HepG2 (cell line): ENCODE data around the gene STPG4. TPM values are rescaled to one million over a fixed set of nuclear protein-coding genes. Genes with fewer than 3 reads are reported as not detected.

Experiments used
- ATAC-seq: fragments of 200-7000 bp; cut with Tn5 transposase; 3 replicates; pipeline ENCODE4 v1.9.1; 2020; ENCODE audit warnings: mild to moderate bottlenecking, moderate library complexity
- BruUV-seq: library from RNA; stranded (reverse); fragments of 400-500 nt; replicated peaks from 2 replicates; lab custom pipeline; 2021; lab: Mats Ljungman, UMichigan
- CTCF ChIA-PET: fragments of 300-600 bp; formaldehyde crosslinking; extraction: SDS; loops from one replicate; lab custom pipeline; 2021; ENCODE audit warnings: low total read pairs, inconsistent platforms, low intra/inter-chr PET ratio; lab: Yijun Ruan, JAX
- POLR2A ChIA-PET: fragments of 350-600 bp; sonication (Branson Sonifier 250); formaldehyde crosslinking; loops from one replicate; lab custom pipeline; 2020; ENCODE audit warnings: antibody characterized with exemption, inconsistent platforms; lab: Yijun Ruan, JAX
- DNase-seq: peaks from one replicate; pipeline ENCODE4 v3.0.0-alpha.2; 2015; ENCODE audit warnings: low spot score
- FAIRE-seq: peaks from 3 replicates; lab custom pipeline; 2011; peaks lifted over from hg19 to GRCh38; lab: Jason Lieb, UNC
- H2AFZ ChIP-seq: one replicate; pipeline ENCODE4 v1.6.1; 2011; ENCODE audit warnings: low read length, inconsistent platforms
- H3K27ac ChIP-seq: fragments of 300-600 bp; 3 replicates; pipeline ENCODE4 v1.8.0; 2011; ENCODE audit warnings: mixed run types, mild to moderate bottlenecking, mixed read lengths, low read length, inconsistent platforms; ENCODE audit not compliant: insufficient read depth; ENCODE audit errors: extremely low read length
- H3K27me3 ChIP-seq, 2 experiments: fragments of 200-600 bp in 1 of 2; 2 replicates in 1 of 2; 3 replicates in 1 of 2; pipeline versions ENCODE4 v1.6.0 to v1.8.0; 2011; ENCODE audit warnings: low read length in 2 of 2, mild to moderate bottlenecking in 2 of 2, moderate library complexity in 2 of 2, inconsistent platforms in 1 of 2; ENCODE audit not compliant: insufficient read depth in 2 of 2, control insufficient read depth in 1 of 2
- H3K36me3 ChIP-seq, 2 experiments: fragments of 200-600 bp in 1 of 2; replicated peaks in 1 of 2; 2 replicates in 1 of 2; 3 replicates in 1 of 2; pipeline versions ENCODE4 v1.5.1 to v1.8.0; 2011; ENCODE audit warnings: low read length in 2 of 2, inconsistent platforms in 1 of 2; ENCODE audit not compliant: insufficient read depth in 2 of 2, control insufficient read depth in 1 of 2
- H3K4me1 ChIP-seq: 2 replicates; pipeline ENCODE4 v1.5.1; 2012; ENCODE audit warnings: low read length, inconsistent platforms; ENCODE audit not compliant: insufficient read depth
- H3K4me2 ChIP-seq: 2 replicates; pipeline ENCODE4 v1.6.0; 2011; ENCODE audit warnings: low read depth, low read length, inconsistent platforms
- H3K4me3 ChIP-seq, 3 experiments: fragments of 200-600 bp in 1 of 3; sonication (generic), shearing (Covaris generic) in 1 of 3; replicated peaks in 1 of 3; 2 replicates each; pipeline ENCODE4 v1.5.1; 2011 to 2016; ENCODE audit warnings: low read length in 3 of 3, inconsistent platforms in 2 of 3, low read depth in 2 of 3, mild to moderate bottlenecking in 2 of 3, control low read depth in 1 of 3, mixed read lengths in 1 of 3; ENCODE audit not compliant: insufficient read depth in 1 of 3
- H3K79me2 ChIP-seq: one replicate; pipeline ENCODE4 v1.6.1; 2011; ENCODE audit warnings: low read length, inconsistent platforms; ENCODE audit not compliant: insufficient read depth
- H3K9ac ChIP-seq: 2 replicates; pipeline ENCODE4 v1.6.0; 2011; ENCODE audit warnings: mild to moderate bottlenecking, low read depth, low read length, inconsistent platforms; ENCODE audit not compliant: insufficient read depth
- H3K9me3 ChIP-seq: 2 replicates; pipeline ENCODE4 v1.5.1; 2012; ENCODE audit warnings: mild to moderate bottlenecking, low read length
- H4K20me1 ChIP-seq: 2 replicates; pipeline ENCODE4 v1.6.0; 2011; ENCODE audit warnings: inconsistent platforms, mild to moderate bottlenecking, low read length, moderate library complexity; ENCODE audit not compliant: insufficient read depth
- ARNTL ChIP-seq: sonication (generic); formaldehyde crosslinking; IDR thresholded peaks from 2 replicates; pipeline ENCODE4 v1.4.0; 2020; ENCODE audit warnings: mild to moderate bottlenecking, missing genetic modification reagents
- CCAR2 ChIP-seq: fragments of 200-400 bp; formaldehyde crosslinking; optimal IDR thresholded peaks from 2 replicates; pipeline ENCODE3; 2018; ENCODE audit warnings: low read depth, mild to moderate bottlenecking, low read length, moderate library complexity
- HMG20A ChIP-seq: IDR thresholded peaks from 2 replicates; pipeline ENCODE4 v1.6.1; 2016; ENCODE audit warnings: borderline replicate concordance
- HNRNPLL ChIP-seq: fragments of 200-400 bp; formaldehyde crosslinking; IDR thresholded peaks from 2 replicates; pipeline ENCODE4 v1.6.1; 2017; ENCODE audit warnings: mild to moderate bottlenecking, low read depth, low read length; ENCODE audit not compliant: poor library complexity, severe bottlenecking
- MIXL1 ChIP-seq: IDR thresholded peaks from 2 replicates; pipeline ENCODE4 v1.6.1; 2016
- POLR2A ChIP-seq, 2 experiments: IDR thresholded peaks; 2 replicates each; pipeline ENCODE4 v1.6.1; 2011; ENCODE audit warnings: low read depth in 2 of 2, low read length in 2 of 2, mild to moderate bottlenecking in 1 of 2, moderate library complexity in 1 of 2; ENCODE audit not compliant: insufficient read depth in 1 of 2
- PPARG ChIP-seq: conservative IDR thresholded peaks from 2 replicates; pipeline ENCODE4 v1.6.1; 2016; ENCODE audit warnings: missing biosample characterization, missing genetic modification reagents
- SRSF9 ChIP-seq: fragments of 200-400 bp; formaldehyde crosslinking; IDR thresholded peaks from 2 replicates; pipeline ENCODE4 v1.6.1; 2018; ENCODE audit warnings: borderline replicate concordance, mild to moderate bottlenecking, low read depth, low read length; ENCODE audit not compliant: insufficient read depth, poor library complexity, severe bottlenecking
- ZNF256 ChIP-seq: sonication (generic); formaldehyde crosslinking; conservative IDR thresholded peaks from 2 replicates; pipeline ENCODE4 v1.4.0; 2020; ENCODE audit warnings: missing genetic modification reagents
- ZNF510 ChIP-seq: sonication (generic); formaldehyde crosslinking; IDR thresholded peaks from 2 replicates; pipeline ENCODE4 v1.4.0; 2020; ENCODE audit warnings: low read depth, mild to moderate bottlenecking, missing genetic modification reagents
- ZNF546 ChIP-seq: sonication (generic); formaldehyde crosslinking; conservative IDR thresholded peaks from 2 replicates; pipeline ENCODE4 v1.8.1; 2023; ENCODE audit warnings: mild to moderate bottlenecking, missing genetic modification reagents
- ZNF549 ChIP-seq: sonication (generic); formaldehyde crosslinking; IDR thresholded peaks from 2 replicates; pipeline ENCODE4 v1.5.0; 2020; ENCODE audit warnings: missing genetic modification reagents
- ZNF629 ChIP-seq: sonication (generic); formaldehyde crosslinking; conservative IDR thresholded peaks from 2 replicates; pipeline ENCODE4 v1.5.0; 2020; ENCODE audit warnings: missing genetic modification reagents
- ZNF768 ChIP-seq: sonication (generic); formaldehyde crosslinking; IDR thresholded peaks from 2 replicates; pipeline ENCODE4 v1.4.0; 2020; ENCODE audit warnings: missing genetic modification reagents
- ZNF781 ChIP-seq: sonication (generic); formaldehyde crosslinking; IDR thresholded peaks from 2 replicates; pipeline ENCODE4 v1.5.1; 2020; ENCODE audit warnings: borderline replicate concordance, mild to moderate bottlenecking, missing genetic modification reagents; ENCODE audit errors: not compliant biosample characterization
- WGBS: methylation state at CpG from one replicate; pipeline ENCODE4 v1.1.6; 2017; ENCODE audit warnings: low lambda C conversion rate; 5-methylcytosine and 5-hydroxymethylcytosine counted together
- in situ Hi-C: cut with HindIII; loops from 2 replicates; pipeline ENCODE4 v1.10.0; 2017; ENCODE audit warnings: low pct_unique_long_range_greater_than_20kb; ENCODE audit not compliant: extremely low pct_ligation_motif_present
- intact Hi-C: fragments of 100-400 bp; cut with micrococcal nuclease; formaldehyde crosslinking; loops from one replicate; pipeline ENCODE4 v1.10.0; 2022; ENCODE audit not compliant: unreplicated experiment
- polyA plus RNA-seq, 8 experiments: library from polyadenylated mRNA; depleted of rRNA in 3 of 8; stranded (reverse) in 7 of 8; unstranded in 1 of 8; fragments of >200 nt; fragmentation: Illumina TruSeq in 4 of 8; extraction: Trizol in 4 of 8; gene quantifications; 2 replicates each; pipeline versions ENCODE4 v1.2.1 to v1.2.3, GENCODE V29; 2011 to 2016; ENCODE audit warnings: low read depth in 4 of 8, missing spikeins in 1 of 8, mixed read lengths in 1 of 8; ENCODE audit not compliant: insufficient read depth in 1 of 8
- total RNA-seq, 5 experiments: library from RNA; depleted of rRNA; stranded (reverse); fragments of >200 nt; fragmentation: Illumina TruSeq; extraction: Trizol; gene quantifications; 2 replicates each; pipeline ENCODE4 v1.2.3, GENCODE V29; 2016; ENCODE audit warnings: low read depth in 1 of 5
- TF ChIP-seq, protein P1 (sequence below): IDR thresholded peaks from 2 replicates; pipeline ENCODE4 v1.6.1; 2016; ENCODE audit warnings: low read depth, missing genetic modification reagents, missing compliant biosample characterization
- TF ChIP-seq, protein P2 (sequence below): sonication (generic); formaldehyde crosslinking; IDR thresholded peaks from 2 replicates; pipeline ENCODE4 v1.4.0; 2020; ENCODE audit warnings: missing genetic modification reagents, borderline replicate concordance
- TF ChIP-seq, protein P3 (sequence below): sonication (generic); formaldehyde crosslinking; IDR thresholded peaks from 2 replicates; pipeline ENCODE4 v1.5.0; 2020; ENCODE audit warnings: missing genetic modification reagents, mild to moderate bottlenecking, borderline replicate concordance

Gene STPG4
- total and polyA plus RNA-seq, 2 of the 13 experiments (the other 11 are each of a cell fraction or from before 2014, with no cell fraction given): 0.11 to 0.15 TPM

DNA sequence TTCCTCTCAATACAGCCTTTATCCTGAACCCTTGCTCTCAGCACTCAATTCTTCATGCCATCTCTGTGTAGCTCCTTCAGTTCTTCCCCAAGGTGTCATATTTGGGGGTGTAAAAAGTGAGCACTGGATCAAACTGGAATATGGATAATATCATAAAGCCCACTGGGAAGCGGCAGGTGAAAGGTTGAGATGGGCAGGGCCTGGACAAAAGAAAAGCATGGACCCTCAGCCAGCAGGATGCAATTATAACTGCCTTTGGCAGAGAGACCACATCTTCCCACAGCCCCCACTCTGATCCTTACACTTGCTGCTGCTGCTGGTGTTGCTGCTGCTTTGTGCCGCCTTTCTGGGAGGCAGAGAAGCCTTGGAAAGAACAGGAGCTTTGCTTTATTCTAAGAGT is 31.2 kb upstream of the STPG4 start:
- no peak overlapping the region for H3K4me2 ChIP-seq
- no peaks in the 10 kb centered on the region for H3K36me3 ChIP-seq
- ChIA-PET CTCF (no interaction called here), POLR2A (no interaction called here)
- no peak for FAIRE-seq
- H4K20me1 ChIP-seq: no peaks in the 10 kb centered on the region
- no peak overlapping the region for H3K9ac ChIP-seq
- peaks cover 0 to 10% of the 10 kb centered on the region in 2 experiments for H3K27me3 ChIP-seq
- no peak for ATAC-seq
- no peaks in the 10 kb centered on the region for H3K9me3 ChIP-seq
- no peak overlapping the region for H3K27ac ChIP-seq
- 76% methylated on average over 2 of the region's 2 CpGs for WGBS
- no peak for DNase-seq
- in situ Hi-C loops (no loop called here), intact Hi-C loops (no loop called here)
- no peaks in the 10 kb centered on the region for H3K79me2 ChIP-seq
- no TSS peak for BruUV-seq
- H3K4me3 ChIP-seq: no peak overlapping the region
- H3K4me1 ChIP-seq: peaks cover 15% of the 10 kb centered on the region
- H2AFZ ChIP-seq: no peak overlapping the region
- TF ChIP-seq ZNF256 (CRISPR knock-in tag) (no peak), ZNF510 (CRISPR knock-in tag) (no peak), POLR2A (IDR thresholded peaks at IDR 0.05; ENCODE audit: insufficient read depth in 1 of 2, low read depth in 2 of 2, low read length in 2 of 2) (no peak), MIXL1 (CRISPR knock-in tag) (no peak), ZNF629 (CRISPR knock-in tag) (no peak), ARNTL (CRISPR knock-in tag) (no peak), CCAR2 (no peak), PPARG (CRISPR knock-in tag) (no peak), HMG20A (no peak), ZNF768 (CRISPR knock-in tag) (no peak), HNRNPLL (no peak), SRSF9 (no peak), ZNF549 (CRISPR knock-in tag) (no peak), ZNF546 (CRISPR knock-in tag) (no peak), ZNF781 (CRISPR knock-in tag) (no peak)
- TF ChIP-seq, protein P1, sequence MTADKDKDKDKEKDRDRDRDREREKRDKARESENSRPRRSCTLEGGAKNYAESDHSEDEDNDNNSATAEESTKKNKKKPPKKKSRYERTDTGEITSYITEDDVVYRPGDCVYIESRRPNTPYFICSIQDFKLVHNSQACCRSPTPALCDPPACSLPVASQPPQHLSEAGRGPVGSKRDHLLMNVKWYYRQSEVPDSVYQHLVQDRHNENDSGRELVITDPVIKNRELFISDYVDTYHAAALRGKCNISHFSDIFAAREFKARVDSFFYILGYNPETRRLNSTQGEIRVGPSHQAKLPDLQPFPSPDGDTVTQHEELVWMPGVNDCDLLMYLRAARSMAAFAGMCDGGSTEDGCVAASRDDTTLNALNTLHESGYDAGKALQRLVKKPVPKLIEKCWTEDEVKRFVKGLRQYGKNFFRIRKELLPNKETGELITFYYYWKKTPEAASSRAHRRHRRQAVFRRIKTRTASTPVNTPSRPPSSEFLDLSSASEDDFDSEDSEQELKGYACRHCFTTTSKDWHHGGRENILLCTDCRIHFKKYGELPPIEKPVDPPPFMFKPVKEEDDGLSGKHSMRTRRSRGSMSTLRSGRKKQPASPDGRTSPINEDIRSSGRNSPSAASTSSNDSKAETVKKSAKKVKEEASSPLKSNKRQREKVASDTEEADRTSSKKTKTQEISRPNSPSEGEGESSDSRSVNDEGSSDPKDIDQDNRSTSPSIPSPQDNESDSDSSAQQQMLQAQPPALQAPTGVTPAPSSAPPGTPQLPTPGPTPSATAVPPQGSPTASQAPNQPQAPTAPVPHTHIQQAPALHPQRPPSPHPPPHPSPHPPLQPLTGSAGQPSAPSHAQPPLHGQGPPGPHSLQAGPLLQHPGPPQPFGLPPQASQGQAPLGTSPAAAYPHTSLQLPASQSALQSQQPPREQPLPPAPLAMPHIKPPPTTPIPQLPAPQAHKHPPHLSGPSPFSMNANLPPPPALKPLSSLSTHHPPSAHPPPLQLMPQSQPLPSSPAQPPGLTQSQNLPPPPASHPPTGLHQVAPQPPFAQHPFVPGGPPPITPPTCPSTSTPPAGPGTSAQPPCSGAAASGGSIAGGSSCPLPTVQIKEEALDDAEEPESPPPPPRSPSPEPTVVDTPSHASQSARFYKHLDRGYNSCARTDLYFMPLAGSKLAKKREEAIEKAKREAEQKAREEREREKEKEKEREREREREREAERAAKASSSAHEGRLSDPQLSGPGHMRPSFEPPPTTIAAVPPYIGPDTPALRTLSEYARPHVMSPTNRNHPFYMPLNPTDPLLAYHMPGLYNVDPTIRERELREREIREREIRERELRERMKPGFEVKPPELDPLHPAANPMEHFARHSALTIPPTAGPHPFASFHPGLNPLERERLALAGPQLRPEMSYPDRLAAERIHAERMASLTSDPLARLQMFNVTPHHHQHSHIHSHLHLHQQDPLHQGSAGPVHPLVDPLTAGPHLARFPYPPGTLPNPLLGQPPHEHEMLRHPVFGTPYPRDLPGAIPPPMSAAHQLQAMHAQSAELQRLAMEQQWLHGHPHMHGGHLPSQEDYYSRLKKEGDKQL: no peak
- TF ChIP-seq, protein P2, sequence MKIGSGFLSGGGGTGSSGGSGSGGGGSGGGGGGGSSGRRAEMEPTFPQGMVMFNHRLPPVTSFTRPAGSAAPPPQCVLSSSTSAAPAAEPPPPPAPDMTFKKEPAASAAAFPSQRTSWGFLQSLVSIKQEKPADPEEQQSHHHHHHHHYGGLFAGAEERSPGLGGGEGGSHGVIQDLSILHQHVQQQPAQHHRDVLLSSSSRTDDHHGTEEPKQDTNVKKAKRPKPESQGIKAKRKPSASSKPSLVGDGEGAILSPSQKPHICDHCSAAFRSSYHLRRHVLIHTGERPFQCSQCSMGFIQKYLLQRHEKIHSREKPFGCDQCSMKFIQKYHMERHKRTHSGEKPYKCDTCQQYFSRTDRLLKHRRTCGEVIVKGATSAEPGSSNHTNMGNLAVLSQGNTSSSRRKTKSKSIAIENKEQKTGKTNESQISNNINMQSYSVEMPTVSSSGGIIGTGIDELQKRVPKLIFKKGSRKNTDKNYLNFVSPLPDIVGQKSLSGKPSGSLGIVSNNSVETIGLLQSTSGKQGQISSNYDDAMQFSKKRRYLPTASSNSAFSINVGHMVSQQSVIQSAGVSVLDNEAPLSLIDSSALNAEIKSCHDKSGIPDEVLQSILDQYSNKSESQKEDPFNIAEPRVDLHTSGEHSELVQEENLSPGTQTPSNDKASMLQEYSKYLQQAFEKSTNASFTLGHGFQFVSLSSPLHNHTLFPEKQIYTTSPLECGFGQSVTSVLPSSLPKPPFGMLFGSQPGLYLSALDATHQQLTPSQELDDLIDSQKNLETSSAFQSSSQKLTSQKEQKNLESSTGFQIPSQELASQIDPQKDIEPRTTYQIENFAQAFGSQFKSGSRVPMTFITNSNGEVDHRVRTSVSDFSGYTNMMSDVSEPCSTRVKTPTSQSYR (CRISPR knock-in tag): no peak
- TF ChIP-seq, protein P3, sequence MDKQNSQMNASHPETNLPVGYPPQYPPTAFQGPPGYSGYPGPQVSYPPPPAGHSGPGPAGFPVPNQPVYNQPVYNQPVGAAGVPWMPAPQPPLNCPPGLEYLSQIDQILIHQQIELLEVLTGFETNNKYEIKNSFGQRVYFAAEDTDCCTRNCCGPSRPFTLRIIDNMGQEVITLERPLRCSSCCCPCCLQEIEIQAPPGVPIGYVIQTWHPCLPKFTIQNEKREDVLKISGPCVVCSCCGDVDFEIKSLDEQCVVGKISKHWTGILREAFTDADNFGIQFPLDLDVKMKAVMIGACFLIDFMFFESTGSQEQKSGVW (CRISPR knock-in tag): no peak
